ENCODE data around the gene IMMP2L. TPM values are rescaled to one million over a fixed set of nuclear protein-coding genes. Genes with fewer than 3 reads are reported as not detected.

IMMP2L gene
- total and polyA plus RNA-seq, 2 donors (not counting 3 experiments of a cell fraction or from before 2014, with no cell fraction given): 9.9 to 11.8 TPM

- H3K9me3 ChIP-seq (replicated peaks; ENCODE audit: control insufficient read depth, insufficient read depth, low read length): no peaks in the 10 kb centered on the region
- no peak overlapping the region for H3K27ac ChIP-seq (ENCODE audit: insufficient read depth, low read depth, low read length)
- no peaks in the 10 kb centered on the region for H3K4me1 ChIP-seq (ENCODE audit: control insufficient read depth, extremely low read depth, insufficient read depth, low read length)
- BruUV-seq (replicated peaks): no TSS peak
- H3K4me2 ChIP-seq (ENCODE audit: insufficient read depth, low read length): no peak overlapping the region
- no peak overlapping the region for H3K9ac ChIP-seq (replicated peaks; ENCODE audit: extremely low read depth, insufficient read depth, low read length)
- CTCF ChIA-PET: no interaction called here
- no peak overlapping the region for H2AFZ ChIP-seq (ENCODE audit: low read depth, low read length)
- TF ChIP-seq EZH2 (IDR thresholded peaks at IDR 0.05; ENCODE audit: borderline replicate concordance, low read depth, low read length, severe bottlenecking) (no peak), JUN (IDR thresholded peaks at IDR 0.05; ENCODE audit: borderline replicate concordance, insufficient read depth, insufficient read length, low read depth) (no peak), GATA2 (IDR thresholded peaks at IDR 0.05; ENCODE audit: insufficient read depth, insufficient read length, low read depth, low read length) (no peak), MYC (IDR thresholded peaks at IDR 0.05; ENCODE audit: low read depth, low read length) (no peak), POLR2AphosphoS5 (IDR thresholded peaks at IDR 0.05; ENCODE audit: insufficient read depth, low read depth, low read length) (no peak), POLR2A (IDR thresholded peaks at IDR 0.05; ENCODE audit: low read depth, low read length) (no peak), FOS (IDR thresholded peaks at IDR 0.05; ENCODE audit: borderline replicate concordance, insufficient read depth, low read length) (no peak)
- TF ChIP-seq, protein P1, sequence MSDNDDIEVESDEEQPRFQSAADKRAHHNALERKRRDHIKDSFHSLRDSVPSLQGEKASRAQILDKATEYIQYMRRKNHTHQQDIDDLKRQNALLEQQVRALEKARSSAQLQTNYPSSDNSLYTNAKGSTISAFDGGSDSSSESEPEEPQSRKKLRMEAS (IDR thresholded peaks at IDR 0.05; ENCODE audit: insufficient read depth, insufficient read length): no peak
- TF ChIP-seq, protein P2, sequence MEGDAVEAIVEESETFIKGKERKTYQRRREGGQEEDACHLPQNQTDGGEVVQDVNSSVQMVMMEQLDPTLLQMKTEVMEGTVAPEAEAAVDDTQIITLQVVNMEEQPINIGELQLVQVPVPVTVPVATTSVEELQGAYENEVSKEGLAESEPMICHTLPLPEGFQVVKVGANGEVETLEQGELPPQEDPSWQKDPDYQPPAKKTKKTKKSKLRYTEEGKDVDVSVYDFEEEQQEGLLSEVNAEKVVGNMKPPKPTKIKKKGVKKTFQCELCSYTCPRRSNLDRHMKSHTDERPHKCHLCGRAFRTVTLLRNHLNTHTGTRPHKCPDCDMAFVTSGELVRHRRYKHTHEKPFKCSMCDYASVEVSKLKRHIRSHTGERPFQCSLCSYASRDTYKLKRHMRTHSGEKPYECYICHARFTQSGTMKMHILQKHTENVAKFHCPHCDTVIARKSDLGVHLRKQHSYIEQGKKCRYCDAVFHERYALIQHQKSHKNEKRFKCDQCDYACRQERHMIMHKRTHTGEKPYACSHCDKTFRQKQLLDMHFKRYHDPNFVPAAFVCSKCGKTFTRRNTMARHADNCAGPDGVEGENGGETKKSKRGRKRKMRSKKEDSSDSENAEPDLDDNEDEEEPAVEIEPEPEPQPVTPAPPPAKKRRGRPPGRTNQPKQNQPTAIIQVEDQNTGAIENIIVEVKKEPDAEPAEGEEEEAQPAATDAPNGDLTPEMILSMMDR (IDR thresholded peaks at IDR 0.05; ENCODE audit: extremely low read depth in 1 of 2, insufficient read depth in 1 of 2, low read depth in 1 of 2, low read length in 2 of 2): no peak
- POLR2A ChIA-PET: no interaction called here
- FAIRE-seq: no peak
- no peaks in the 10 kb centered on the region for H3K36me3 ChIP-seq (ENCODE audit: control insufficient read depth in 2 of 2, extremely low read depth in 1 of 2, insufficient read depth in 2 of 2, low read length in 2 of 2)
- no peaks in the 10 kb centered on the region for H4K20me1 ChIP-seq (replicated peaks; ENCODE audit: control insufficient read depth, extremely low read depth, insufficient read depth, low read length)
- H3K79me2 ChIP-seq (ENCODE audit: control insufficient read depth, insufficient read depth, low read length): no peaks in the 10 kb centered on the region
- DNase-seq (ENCODE audit: low read depth, low spot score): no peak
- intact Hi-C loops (cut with micrococcal nuclease) (no loop called here), dilution Hi-C loops (cut with MboI; ENCODE audit: extremely low pct_ligation_motif_present, low sequenced_read_pairs) (no loop called here)
- H3K4me3 ChIP-seq (replicated peaks in 1 of 3; ENCODE audit: insufficient read depth in 1 of 3, low read depth in 1 of 3, low read length in 3 of 3): no peak overlapping the region
- H3K9me1 ChIP-seq (replicated peaks; ENCODE audit: control insufficient read depth, extremely low read depth, insufficient read depth, low read length): no peaks in the 10 kb centered on the region
- H3K27me3 ChIP-seq (ENCODE audit: control insufficient read depth in 2 of 2, insufficient read depth in 2 of 2, low read length in 2 of 2): no peaks in the 10 kb centered on the region
Observed at GRCh38 chr7:111358915-111359314, 203.4 kb downstream of the IMMP2L start.
